HCT116 (cell line): ENCODE measurements around the gene ZBTB7C. TPM values are rescaled to one million over a fixed set of nuclear protein-coding genes. Genes with fewer than 3 reads are reported as not detected.

Source experiments
- ATAC-seq: fragments of 200-7000 bp; cut with Tn5 transposase; 2 replicates; pipeline ENCODE4 v1.9.1; 2020; ENCODE audit warnings: mild to moderate bottlenecking, moderate library complexity
- BruUV-seq: library from RNA; stranded (reverse); fragments of 400-500 nt; replicated peaks from 2 replicates; lab custom pipeline; 2021; lab: Mats Ljungman, UMichigan
- CTCF ChIA-PET: fragments of 300-600 bp; sonication (Branson Sonifier 250); formaldehyde crosslinking; loops from one replicate; lab custom pipeline; 2021; ENCODE audit warnings: antibody characterized with exemption; lab: Charles Lee
- POLR2A ChIA-PET: fragments of 300-600, 350-600 bp; sonication (Branson Sonifier 250); formaldehyde crosslinking; loops from one replicate; lab custom pipeline; 2021; ENCODE audit warnings: antibody characterized with exemption; lab: Charles Lee
- RAD21 ChIA-PET, 2 experiments: fragments of 300-600 bp; sonication (Branson Sonifier 250); formaldehyde crosslinking; loops; one replicate each; lab custom pipeline; 2023; ENCODE audit warnings: low total read pairs in 2 of 2; ENCODE audit not compliant: uncharacterized antibody in 2 of 2, unreplicated experiment in 2 of 2, low non-redundant PET in 1 of 2; lab: Charles Lee
- DNase-seq: peaks from one replicate; pipeline ENCODE4 v3.0.0-alpha.2; 2010; ENCODE audit warnings: low read depth, low spot score
- H2AFZ ChIP-seq: fragments of 200-600 bp; shearing (Covaris generic), sonication (generic); 2 replicates; pipeline ENCODE4 v1.6.1; 2017; ENCODE audit warnings: low read depth, mixed run types, mixed read lengths, antibody characterized with exemption, low read length; ENCODE audit not compliant: poor library complexity, severe bottlenecking
- H3K27ac ChIP-seq: 2 replicates; pipeline ENCODE4 v1.5.1; 2012; ENCODE audit warnings: low read depth, low read length
- H3K27me3 ChIP-seq: fragments of 200-600 bp; sonication (generic); 2 replicates; pipeline ENCODE4 v1.6.1; 2016; ENCODE audit warnings: mixed run types, low read length, mixed read lengths; ENCODE audit not compliant: insufficient read depth
- H3K36me3 ChIP-seq, 2 experiments: fragments of 200-500 bp in 1 of 2; fragments of 200-600 bp in 1 of 2; sonication (Bioruptor generic) in 1 of 2; sonication (generic) in 1 of 2; 2 replicates each; pipeline versions ENCODE4 v1.5.1 to v1.6.1; 2014 to 2016; ENCODE audit warnings: low read length in 2 of 2, inconsistent platforms in 1 of 2, mixed read lengths in 1 of 2, mixed run types in 1 of 2; ENCODE audit not compliant: insufficient read depth in 2 of 2, control insufficient read depth in 1 of 2
- H3K4me1 ChIP-seq, 2 experiments: fragments of 200-600 bp in 1 of 2; sonication (generic) in 1 of 2; 2 replicates each; pipeline versions ENCODE4 v1.5.1 to v1.6.1; 2012 to 2017; ENCODE audit warnings: low read length in 2 of 2, inconsistent platforms in 1 of 2, mild to moderate bottlenecking in 1 of 2, mixed read lengths in 1 of 2, mixed run types in 1 of 2, moderate library complexity in 1 of 2; ENCODE audit not compliant: insufficient read depth in 2 of 2, control insufficient read depth in 1 of 2
- H3K4me2 ChIP-seq: fragments of 200-600 bp; sonication (generic); 2 replicates; pipeline ENCODE4 v1.6.1; 2017; ENCODE audit warnings: mixed run types, low read length, mixed read lengths
- H3K4me3 ChIP-seq, 2 experiments: fragments of 200-600 bp in 1 of 2; sonication (generic) in 1 of 2; replicated peaks in 1 of 2; 2 replicates each; pipeline ENCODE4 v1.5.1; 2011 to 2016; ENCODE audit warnings: low read length in 2 of 2, control low read depth in 1 of 2, low read depth in 1 of 2, mild to moderate bottlenecking in 1 of 2, mixed read lengths in 1 of 2, mixed run types in 1 of 2
- H3K79me2 ChIP-seq: fragments of 200-600 bp; sonication (generic); 2 replicates; pipeline ENCODE4 v1.6.1; 2017; ENCODE audit warnings: mild to moderate bottlenecking, mixed run types, low read length, moderate library complexity, mixed read lengths; ENCODE audit not compliant: insufficient read depth
- H3K9ac ChIP-seq: fragments of 200-600 bp; sonication (generic); 2 replicates; pipeline ENCODE4 v1.6.1; 2016; ENCODE audit warnings: low read length, mixed read lengths
- H3K9me2 ChIP-seq: fragments of 200-600 bp; sonication (generic), shearing (Covaris generic); 2 replicates; pipeline ENCODE4 v1.6.1; 2017; ENCODE audit warnings: mixed run types, mild to moderate bottlenecking, moderate library complexity; ENCODE audit not compliant: insufficient read depth
- H3K9me3 ChIP-seq, 2 experiments: fragments of 200-500 bp in 1 of 2; fragments of 200-600 bp in 1 of 2; sonication (Bioruptor generic) in 1 of 2; sonication (generic) in 1 of 2; 2 replicates each; pipeline ENCODE4 v1.6.1; 2014 to 2017; ENCODE audit warnings: low read length in 2 of 2, mixed read lengths in 2 of 2, inconsistent platforms in 1 of 2, low read depth in 1 of 2, mild to moderate bottlenecking in 1 of 2, mixed run types in 1 of 2, moderate library complexity in 1 of 2; ENCODE audit not compliant: control insufficient read depth in 1 of 2, insufficient read depth in 1 of 2
- H4K20me1 ChIP-seq: fragments of 200-600 bp; sonication (generic), shearing (Covaris generic); 2 replicates; pipeline ENCODE4 v1.6.1; 2017; ENCODE audit warnings: mixed run types, mild to moderate bottlenecking, moderate library complexity; ENCODE audit not compliant: insufficient read depth
- ATF3 ChIP-seq: IDR thresholded peaks from 2 replicates; pipeline ENCODE4 v1.6.1; 2012
- EGR1 ChIP-seq: IDR thresholded peaks from 2 replicates; pipeline ENCODE4 v1.6.1; 2012; ENCODE audit warnings: low read depth
- ELF1 ChIP-seq: IDR thresholded peaks from 2 replicates; pipeline ENCODE4 v1.6.1; 2012; ENCODE audit warnings: low read depth, borderline replicate concordance
- EZH2 ChIP-seq: fragments of 200-600 bp; sonication (generic); IDR thresholded peaks from 2 replicates; pipeline ENCODE4 v1.6.1; 2017; ENCODE audit warnings: antibody characterized with exemption, mixed run types
- EZH2phosphoT487 ChIP-seq: fragments of 200-600 bp; IDR thresholded peaks from 2 replicates; pipeline ENCODE4 v1.6.1; 2018; ENCODE audit warnings: antibody characterized with exemption, borderline replicate concordance
- FOSL1 ChIP-seq: IDR thresholded peaks from 2 replicates; pipeline ENCODE4 v1.6.1; 2012; ENCODE audit warnings: low read depth
- JUND ChIP-seq: IDR thresholded peaks from 2 replicates; pipeline ENCODE4 v1.6.1; 2012
- POLR2A ChIP-seq: IDR thresholded peaks from 2 replicates; pipeline ENCODE4 v1.7.0; 2011; ENCODE audit warnings: borderline replicate concordance; ENCODE audit not compliant: insufficient read depth, insufficient read length; ENCODE audit errors: extremely low read depth
- POLR2AphosphoS5 ChIP-seq: IDR thresholded peaks from 2 replicates; pipeline ENCODE4 v1.6.1; 2011; ENCODE audit warnings: mild to moderate bottlenecking, low read depth, low read length, moderate library complexity
- RAD21 ChIP-seq: IDR thresholded peaks from 2 replicates; pipeline ENCODE4 v1.6.1; 2012; ENCODE audit warnings: low read depth, mild to moderate bottlenecking
- SIN3A ChIP-seq: IDR thresholded peaks from 2 replicates; pipeline ENCODE4 v1.6.1; 2012; ENCODE audit warnings: low read depth
- SP1 ChIP-seq: IDR thresholded peaks from 2 replicates; pipeline ENCODE4 v1.6.1; 2012; ENCODE audit warnings: low read depth
- SRF ChIP-seq: IDR thresholded peaks from 2 replicates; pipeline ENCODE4 v1.6.1; 2012; ENCODE audit warnings: low read depth
- TCF7L2 ChIP-seq: IDR thresholded peaks from 2 replicates; pipeline ENCODE4 v1.7.0; 2011; ENCODE audit warnings: borderline replicate concordance, inconsistent platforms; ENCODE audit not compliant: insufficient read depth, insufficient read length; ENCODE audit errors: extremely low read depth
- YY1 ChIP-seq: IDR thresholded peaks from 2 replicates; pipeline ENCODE4 v1.6.1; 2011; ENCODE audit warnings: low read length, low read depth, moderate library complexity, mild to moderate bottlenecking; ENCODE audit not compliant: insufficient replicate concordance; ENCODE audit errors: extremely low read depth
- ZFX ChIP-seq: fragments of 450-650 bp; IDR thresholded peaks from 2 replicates; pipeline ENCODE4 v1.6.1; 2017
- ZNF274 ChIP-seq: fragments of 200-500 bp; sonication (Bioruptor generic); IDR thresholded peaks from 2 replicates; pipeline ENCODE4 v1.6.1; 2014; ENCODE audit warnings: mild to moderate bottlenecking, low read depth, low read length, inconsistent platforms
- intact Hi-C: fragments of 100-400 bp; cut with micrococcal nuclease; formaldehyde crosslinking; loops from 2 replicates; pipeline ENCODE4 v1.10.0; 2022
- total RNA-seq: library from RNA; stranded (reverse); gene quantifications from one replicate; pipeline ENCODE4 v1.2.1, GENCODE V29; 2021; ENCODE audit not compliant: unreplicated experiment
- TF ChIP-seq, protein P1 (sequence below), 3 experiments: fragments of 200-600 bp in 1 of 3; sonication (generic) in 1 of 3; IDR thresholded peaks in 2 of 3; conservative IDR thresholded peaks in 1 of 3; 2 replicates each; pipeline ENCODE4 v1.5.1; 2012 to 2017; ENCODE audit warnings: low read depth in 2 of 3, low read length in 2 of 3, antibody characterized with exemption in 1 of 3, borderline replicate concordance in 1 of 3, control low read depth in 1 of 3, mild to moderate bottlenecking in 1 of 3, mixed read lengths in 1 of 3, mixed run types in 1 of 3, moderate library complexity in 1 of 3; ENCODE audit not compliant: insufficient read depth in 1 of 3

ZBTB7C gene
- total RNA-seq, 1 experiment from 2014 or later: 0.37 TPM

GRCh38 chr18:48407358-48407757, 1.8 kb downstream of the ZBTB7C start:
- TF ChIP-seq EZH2 (no peak), ZFX (no peak), ZNF274 (no peak), SIN3A (no peak), ELF1 (no peak), EGR1 (no peak), SP1 (no peak), FOSL1 (no peak)
- TF ChIP-seq, protein P1, sequence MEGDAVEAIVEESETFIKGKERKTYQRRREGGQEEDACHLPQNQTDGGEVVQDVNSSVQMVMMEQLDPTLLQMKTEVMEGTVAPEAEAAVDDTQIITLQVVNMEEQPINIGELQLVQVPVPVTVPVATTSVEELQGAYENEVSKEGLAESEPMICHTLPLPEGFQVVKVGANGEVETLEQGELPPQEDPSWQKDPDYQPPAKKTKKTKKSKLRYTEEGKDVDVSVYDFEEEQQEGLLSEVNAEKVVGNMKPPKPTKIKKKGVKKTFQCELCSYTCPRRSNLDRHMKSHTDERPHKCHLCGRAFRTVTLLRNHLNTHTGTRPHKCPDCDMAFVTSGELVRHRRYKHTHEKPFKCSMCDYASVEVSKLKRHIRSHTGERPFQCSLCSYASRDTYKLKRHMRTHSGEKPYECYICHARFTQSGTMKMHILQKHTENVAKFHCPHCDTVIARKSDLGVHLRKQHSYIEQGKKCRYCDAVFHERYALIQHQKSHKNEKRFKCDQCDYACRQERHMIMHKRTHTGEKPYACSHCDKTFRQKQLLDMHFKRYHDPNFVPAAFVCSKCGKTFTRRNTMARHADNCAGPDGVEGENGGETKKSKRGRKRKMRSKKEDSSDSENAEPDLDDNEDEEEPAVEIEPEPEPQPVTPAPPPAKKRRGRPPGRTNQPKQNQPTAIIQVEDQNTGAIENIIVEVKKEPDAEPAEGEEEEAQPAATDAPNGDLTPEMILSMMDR (IDR thresholded peaks at IDR 0.05 in 2 of 3, conservative IDR thresholded peaks at IDR 0.05 in 1 of 3; ENCODE audit: borderline replicate concordance in 1 of 3, insufficient read depth in 1 of 3, low read depth in 2 of 3, low read length in 2 of 3): no peak
- H2AFZ ChIP-seq: no peak overlapping the region
- no peak overlapping the region for H3K4me2 ChIP-seq
- intact Hi-C loops: no loop called here
- RAD21 ChIA-PET: no interaction called here
- H3K27me3 ChIP-seq: peaks cover 11% of the 10 kb centered on the region; the same call in 1 of the 2 replicates
- BruUV-seq: no TSS peak
- no peaks in the 10 kb centered on the region for H3K79me2 ChIP-seq
- no peak overlapping the region for H3K4me3 ChIP-seq
- H3K9me3 ChIP-seq: no peaks in the 10 kb centered on the region
- no peak for DNase-seq
- H3K9me2 ChIP-seq: no peaks in the 10 kb centered on the region
- POLR2A ChIA-PET: no interaction called here
- H3K36me3 ChIP-seq: no peaks in the 10 kb centered on the region
- CTCF ChIA-PET: no interaction called here
- H4K20me1 ChIP-seq: no peaks in the 10 kb centered on the region
- no peak overlapping the region for H3K9ac ChIP-seq
- no peak overlapping the region for H3K27ac ChIP-seq
- no peak for ATAC-seq
- peaks cover 4 to 31% of the 10 kb centered on the region in 2 experiments; a peak in 3 of 4 replicates for H3K4me1 ChIP-seq

GRCh38 chr18:48405978-48406377, 3.2 kb downstream of the ZBTB7C start:
- no peak for DNase-seq
- Histone ChIP-seq H3K9ac (no peak overlapping the region), H3K4me1 (peaks cover 2 to 23% of the 10 kb centered on the region in 2 experiments; a peak in 3 of 4 replicates), H2AFZ (no peak overlapping the region), H3K27me3 (peaks cover 7% of the 10 kb centered on the region; the same call in 1 of the 2 replicates), H3K79me2 (no peaks in the 10 kb centered on the region), H3K4me2 (no peak overlapping the region), H4K20me1 (no peaks in the 10 kb centered on the region), H3K4me3 (no peak overlapping the region), H3K27ac (no peak overlapping the region), H3K9me2 (no peaks in the 10 kb centered on the region), H3K9me3 (no peaks in the 10 kb centered on the region), H3K36me3 (no peaks in the 10 kb centered on the region)
- no TSS peak for BruUV-seq
- RAD21 ChIA-PET: no interaction called here
- CTCF ChIA-PET: no interaction called here
- POLR2A ChIA-PET: no interaction called here
- intact Hi-C loops: no loop called here
- no peak for ATAC-seq
- no peak for TF ChIP-seq EZH2phosphoT487
- no peak for TF ChIP-seq POLR2AphosphoS5
- TF ChIP-seq ZNF274: no peak
- no peak for TF ChIP-seq EZH2
- TF ChIP-seq POLR2A: no peak
- TF ChIP-seq RAD21: no peak
- TF ChIP-seq YY1: no peak
- TF ChIP-seq SIN3A: no peak
- no peak for TF ChIP-seq SRF
- no peak for TF ChIP-seq FOSL1
- no peak for TF ChIP-seq JUND
- TF ChIP-seq SP1: no peak
- no peak for TF ChIP-seq ZFX
- no peak for TF ChIP-seq TCF7L2
- TF ChIP-seq ELF1: no peak
- TF ChIP-seq ATF3: no peak
